ENCODE data around the gene CCDC197.

- TF ChIP-seq CTCF (conservative IDR thresholded peaks at IDR 0.05) (no peak), EZH2 (IDR thresholded peaks at IDR 0.05; ENCODE audit: low read depth) (no peak)
These were observed 40.4 kb upstream of the CCDC197 start for GRCh38 chr14:93956514-93957332.
